Melanocyte of skin (primary cell): ENCODE measurements around the gene AVL9. TPM values are rescaled to one million over a fixed set of nuclear protein-coding genes. Genes with fewer than 3 reads are reported as not detected.

Experiments
- total RNA-seq, 2 donors: library from RNA; depleted of rRNA; stranded (reverse); fragments of >200 nt; gene quantifications; 2 replicates each; pipeline ENCODE4 v1.2.3, GENCODE V29; 2012

AVL9 gene
- total RNA-seq, result 10 to 100 TPM; 24.1 to 32.3 TPM

DNA sequence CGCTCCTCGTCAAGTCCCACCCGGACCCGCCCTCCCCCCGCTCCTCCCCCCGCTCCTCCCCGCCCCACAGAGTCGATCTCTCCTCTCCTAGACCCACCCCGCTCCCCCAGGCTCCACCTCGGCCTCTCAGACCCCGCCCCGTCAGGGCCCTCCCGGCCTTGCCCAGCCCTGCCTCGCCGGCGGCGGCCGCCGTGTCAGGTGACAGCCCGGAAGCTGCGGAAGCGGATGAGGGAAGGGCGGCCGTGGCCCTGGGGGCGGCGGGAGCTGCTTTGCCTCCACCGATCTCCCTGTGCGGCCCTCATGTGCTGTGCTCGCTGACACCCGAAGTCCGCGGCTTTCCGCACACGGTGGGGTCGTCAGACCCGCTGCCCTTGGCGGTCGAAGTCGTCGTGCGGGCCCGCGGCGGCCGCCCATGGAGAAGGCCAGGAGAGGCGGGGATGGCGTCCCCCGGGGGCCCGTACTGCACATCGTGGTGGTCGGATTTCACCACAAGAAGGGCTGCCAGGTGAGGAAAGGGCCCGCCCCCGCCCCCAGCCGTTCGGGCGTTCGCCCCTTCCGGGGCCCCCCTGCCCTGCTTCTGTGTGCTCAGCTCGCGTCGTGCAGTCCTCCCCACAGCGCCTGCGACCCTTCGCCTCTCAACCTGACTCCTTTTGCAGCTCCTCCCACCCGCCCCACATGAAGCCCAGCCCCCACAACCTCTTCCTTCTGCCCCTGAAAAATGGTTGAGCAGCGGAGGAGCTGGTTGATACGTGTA is at the start of gene AVL9:
AVL9 (plus strand) TSS at position 192 of the 754 bp plus-strand sequence; CDS start at position 413, 221 bp downstream.

DNA sequence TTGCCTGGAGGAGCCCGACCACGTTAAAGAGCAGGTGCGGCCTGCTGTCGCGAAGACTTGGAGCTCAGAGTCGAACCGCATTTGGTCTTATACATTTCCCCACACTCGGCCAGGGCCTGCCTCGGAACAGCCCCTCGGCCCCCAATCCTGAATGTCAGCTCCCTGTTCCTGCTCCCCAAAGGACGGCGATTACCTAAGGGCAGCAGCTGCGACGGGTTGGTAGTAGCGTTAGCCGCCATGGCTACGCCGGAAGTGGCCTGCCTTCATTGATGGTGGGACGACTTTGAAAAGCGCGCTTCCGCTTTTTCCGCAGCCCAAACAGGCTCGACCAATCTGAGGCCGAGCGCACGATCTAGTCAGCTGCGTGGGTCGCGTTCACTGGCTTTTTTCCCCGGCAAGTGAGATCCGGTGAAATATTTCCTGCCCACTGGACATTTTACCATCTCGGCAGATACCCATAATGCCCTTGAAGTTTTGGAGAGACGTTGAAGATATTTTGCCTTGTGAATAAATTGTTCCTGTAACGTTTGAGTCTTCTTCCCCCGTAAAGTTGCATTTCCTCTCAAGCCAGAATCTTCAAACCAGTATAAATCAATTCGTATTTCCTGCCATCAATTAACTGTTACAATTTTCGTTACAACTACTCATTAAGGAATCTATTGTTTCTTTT is 5.0 kb upstream of the AVL9 start, which contains the start of gene LSM5:
LSM5 (minus strand) TSS at position 254 of the 670 bp plus-strand sequence; CDS start at position 239, 15 bp downstream.

Other genes starting within 250 kb of the AVL9 start
- gene LSM5, start 5.1 kb upstream of the AVL9 start, total RNA-seq, result 10 to 100 TPM; 11.7 to 29.0 TPM